HG02870 (cell line): ENCODE measurements around the gene DHCR7.
"Not testable (repeated sequence)": the region's sequence is repeated elsewhere in the genome, so short reads cannot be mapped to it uniquely, and the experiment has no call there.

Experiments used
- ATAC-seq: cut with Tn5 transposase; IDR thresholded peaks from one replicate; pipeline ENCODE4 v1.9.1; 2021; ENCODE audit warnings: mild to moderate bottlenecking, moderate library complexity; ENCODE audit not compliant: unreplicated experiment

The DHCR7 gene

DNA sequence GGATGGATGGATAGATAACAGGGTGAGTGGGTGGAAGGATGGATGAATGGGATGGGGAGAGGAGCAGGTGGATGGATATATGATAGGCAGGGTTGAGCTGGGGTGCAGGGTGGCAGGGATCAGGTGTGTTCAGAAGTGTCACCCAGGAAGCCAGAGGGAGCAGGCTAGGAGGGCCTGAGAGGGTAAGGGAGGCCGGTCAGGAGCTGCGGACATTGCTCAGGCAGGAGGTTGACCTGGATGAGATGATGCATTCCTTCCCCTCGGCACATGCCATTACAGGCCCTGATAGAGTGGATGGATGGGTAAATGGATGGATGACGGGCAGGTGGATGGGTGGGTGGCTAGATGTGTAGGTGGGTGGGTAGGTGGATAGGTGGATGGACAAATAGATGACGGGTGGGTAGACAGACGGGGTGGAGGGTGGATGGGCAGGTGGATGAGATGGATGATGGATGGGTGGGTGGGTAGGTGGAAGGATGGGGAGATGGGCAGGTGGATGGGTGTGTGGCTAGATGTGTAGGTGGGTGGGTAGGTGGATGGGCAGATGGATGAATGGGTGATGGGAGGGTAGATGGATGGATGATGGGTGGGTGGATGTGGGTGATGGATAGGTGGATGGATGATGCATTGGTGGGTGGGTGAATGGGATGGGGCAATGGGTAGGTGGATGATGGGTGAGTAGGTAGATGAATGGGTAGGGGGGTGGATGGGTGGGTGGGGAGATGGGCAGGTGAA, 8.0 kb downstream of the DHCR7 start:
- no peak for ATAC-seq

DNA sequence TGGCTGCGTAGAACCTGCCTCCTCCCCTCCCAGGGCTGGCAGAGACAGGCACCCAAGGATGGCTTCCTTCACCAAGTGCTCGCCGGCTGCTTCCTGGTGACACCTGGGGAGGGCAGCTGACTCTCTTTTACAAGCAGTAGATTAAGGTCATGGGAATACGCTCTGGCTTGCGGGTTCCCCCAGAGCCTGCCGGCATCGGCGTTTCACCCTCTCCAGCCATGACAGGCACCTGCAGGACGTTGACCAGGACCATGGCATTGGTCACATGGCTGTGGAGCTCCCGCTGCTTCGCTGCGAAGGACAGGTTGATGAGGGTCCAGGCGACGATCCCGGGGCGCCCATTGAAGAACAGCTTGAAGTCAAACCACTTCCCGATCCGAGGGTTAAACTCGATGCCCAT, 9.5 kb downstream of the DHCR7 start:
- no peak for ATAC-seq

DNA sequence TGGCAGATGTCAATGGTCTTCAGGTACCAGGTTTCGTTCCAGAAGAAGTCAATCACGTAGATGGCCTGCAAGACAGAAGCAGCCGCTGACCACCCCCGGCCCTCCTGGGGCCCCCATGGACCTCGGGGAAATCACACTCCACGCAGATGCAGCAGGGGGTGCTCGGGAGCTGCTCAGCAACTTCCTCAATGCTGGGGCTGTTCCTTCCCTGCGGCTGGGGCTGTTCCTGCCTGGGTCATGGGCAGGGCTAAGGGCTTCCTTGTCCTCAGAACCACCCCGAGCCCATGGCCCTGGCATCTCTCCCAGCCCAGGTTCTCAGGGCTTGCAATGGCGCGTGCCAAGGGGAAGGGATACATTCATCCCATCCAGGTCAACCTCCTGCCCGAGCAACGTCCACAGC, 10.3 kb downstream of the DHCR7 start:
- no peak for ATAC-seq

DNA sequence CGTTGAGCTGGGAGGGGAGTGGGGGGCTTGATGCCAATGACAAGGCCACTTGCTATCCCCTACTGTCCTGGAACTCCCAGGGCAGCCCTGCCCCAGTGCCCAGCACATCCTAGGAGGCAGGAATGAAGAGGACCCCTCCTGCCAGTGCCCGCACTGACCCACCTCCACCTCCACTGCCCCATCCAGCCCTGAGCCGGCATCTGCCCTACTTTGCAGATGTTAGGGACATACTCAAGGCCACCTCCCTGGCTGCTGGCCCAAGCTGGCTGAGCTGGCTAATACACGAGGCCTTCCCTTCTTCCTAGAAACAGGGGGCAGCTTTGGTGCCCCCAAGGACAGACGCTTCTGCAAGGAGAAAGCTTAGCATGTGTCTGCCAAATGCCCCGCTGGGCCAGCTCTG, 10.8 kb downstream of the DHCR7 start:
- no peak for ATAC-seq

DNA sequence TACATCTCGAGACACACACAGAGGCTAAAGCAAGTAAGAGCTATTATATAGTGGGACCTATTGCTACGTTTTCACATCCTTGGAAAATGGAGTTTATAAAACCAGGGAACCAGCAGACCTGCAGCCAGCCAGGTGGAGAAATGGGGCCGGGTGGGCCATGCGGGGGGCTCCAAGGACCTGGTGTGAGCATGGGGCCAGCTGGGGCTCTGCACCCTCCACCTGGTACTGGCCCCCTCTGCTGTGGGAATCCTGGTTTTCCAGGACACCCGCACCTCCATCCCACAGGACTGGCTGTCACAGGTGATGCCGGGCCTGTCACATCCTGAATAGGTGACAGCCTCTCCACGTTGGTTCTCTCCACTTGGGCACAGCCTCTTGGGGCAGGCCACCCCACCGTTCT, 11.3 kb downstream of the DHCR7 start:
- no peak for ATAC-seq

DNA sequence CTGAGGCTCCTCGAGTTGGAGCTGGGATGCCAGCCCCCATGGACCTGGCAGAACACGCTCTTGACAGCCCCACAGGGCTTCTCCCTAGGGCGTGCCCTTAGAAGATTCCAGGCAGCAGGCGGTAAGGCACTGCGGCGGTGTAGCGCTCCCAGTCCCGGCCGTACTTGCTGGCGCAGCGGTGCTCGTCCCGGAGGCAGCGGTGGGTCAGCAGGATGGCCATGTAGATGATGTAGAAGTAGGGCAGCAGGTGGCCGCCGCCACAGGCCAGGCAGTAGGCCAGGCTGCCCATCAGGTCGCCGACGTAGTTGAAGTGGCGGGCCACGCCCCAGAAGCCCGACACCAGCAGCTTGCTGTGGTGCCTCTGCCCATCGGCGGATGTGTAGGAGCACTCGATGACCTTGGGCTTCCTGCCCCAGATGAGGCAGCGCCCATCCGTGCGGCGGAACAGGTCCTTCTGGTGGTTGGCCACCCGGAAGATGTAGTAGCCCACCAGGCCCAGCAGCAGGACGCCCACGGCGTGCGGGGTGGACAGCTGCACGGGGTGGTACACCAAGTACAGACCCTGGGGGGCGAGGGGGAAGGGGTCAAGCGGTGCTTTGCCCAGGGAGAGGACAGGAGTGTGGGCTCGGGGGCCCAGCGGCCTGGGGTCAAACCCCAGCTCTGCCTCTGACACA, 12.8 kb downstream of the DHCR7 start:
- no peak for ATAC-seq

DNA sequence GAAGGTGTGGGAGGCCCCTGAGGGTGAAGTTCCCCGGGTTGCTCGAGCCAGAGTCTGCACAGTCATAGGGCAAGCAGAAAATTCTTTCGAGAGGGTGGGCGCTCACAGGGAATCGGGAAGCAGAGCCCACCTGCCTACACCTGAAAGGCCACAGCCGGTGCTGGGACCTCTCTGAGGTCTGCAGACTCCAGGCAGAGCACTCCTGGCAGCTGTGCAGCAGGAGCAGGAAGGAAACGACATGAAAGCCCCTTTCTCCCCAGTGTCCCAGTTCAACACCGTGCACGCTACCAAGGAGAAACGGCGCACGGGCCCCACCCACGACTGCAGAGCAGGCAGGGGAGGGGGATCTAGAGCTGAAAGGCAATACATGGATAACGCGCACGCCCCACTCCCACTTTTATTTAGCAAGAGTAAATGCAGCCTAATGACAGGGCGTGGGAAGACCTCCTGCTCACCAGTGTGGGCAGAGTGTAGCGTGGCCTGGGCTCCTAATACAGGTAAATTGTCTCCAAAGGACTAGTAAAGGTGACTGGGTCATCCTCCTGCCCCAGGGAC, 13.5 kb downstream of the DHCR7 start:
- no peak for ATAC-seq

DNA sequence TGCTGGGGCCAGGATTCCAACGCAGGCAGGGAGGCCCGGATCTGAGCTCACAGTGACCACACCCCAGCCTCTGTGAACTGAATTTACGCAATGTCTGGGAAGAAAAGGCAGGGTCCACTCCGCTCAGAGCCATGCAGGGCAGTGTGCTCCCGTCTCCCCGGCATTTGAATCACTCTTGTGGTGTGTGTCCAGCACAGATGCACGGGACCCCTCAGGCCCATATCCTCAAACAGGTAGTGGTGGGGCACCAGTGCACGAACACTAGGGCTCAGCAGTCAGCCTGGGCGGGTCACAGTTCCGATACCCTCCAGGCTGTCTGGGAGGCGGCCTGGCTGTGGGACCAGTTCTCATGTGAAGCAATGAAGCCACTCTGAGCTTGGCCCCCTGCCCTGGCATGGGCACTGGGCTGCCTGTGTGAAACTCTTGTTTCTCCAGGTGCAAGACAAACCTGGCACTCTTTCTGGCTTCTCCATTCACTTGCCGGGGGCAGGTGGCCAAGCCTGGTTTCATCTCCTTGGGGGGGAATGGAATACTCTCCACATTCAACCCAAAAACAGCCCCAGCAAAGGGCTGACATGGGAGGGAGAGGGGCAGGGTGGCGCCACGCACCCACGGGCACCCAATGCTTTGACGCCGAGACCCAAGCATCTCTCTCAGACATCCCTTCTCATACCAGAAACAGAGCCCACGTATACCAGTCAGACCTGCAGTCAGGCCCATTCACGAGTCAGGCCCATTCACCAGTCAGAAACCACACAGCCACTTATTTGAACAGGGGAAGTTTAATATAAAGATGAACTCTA, 14.3 kb downstream of the DHCR7 start:
- ATAC-seq = no peak

DNA sequence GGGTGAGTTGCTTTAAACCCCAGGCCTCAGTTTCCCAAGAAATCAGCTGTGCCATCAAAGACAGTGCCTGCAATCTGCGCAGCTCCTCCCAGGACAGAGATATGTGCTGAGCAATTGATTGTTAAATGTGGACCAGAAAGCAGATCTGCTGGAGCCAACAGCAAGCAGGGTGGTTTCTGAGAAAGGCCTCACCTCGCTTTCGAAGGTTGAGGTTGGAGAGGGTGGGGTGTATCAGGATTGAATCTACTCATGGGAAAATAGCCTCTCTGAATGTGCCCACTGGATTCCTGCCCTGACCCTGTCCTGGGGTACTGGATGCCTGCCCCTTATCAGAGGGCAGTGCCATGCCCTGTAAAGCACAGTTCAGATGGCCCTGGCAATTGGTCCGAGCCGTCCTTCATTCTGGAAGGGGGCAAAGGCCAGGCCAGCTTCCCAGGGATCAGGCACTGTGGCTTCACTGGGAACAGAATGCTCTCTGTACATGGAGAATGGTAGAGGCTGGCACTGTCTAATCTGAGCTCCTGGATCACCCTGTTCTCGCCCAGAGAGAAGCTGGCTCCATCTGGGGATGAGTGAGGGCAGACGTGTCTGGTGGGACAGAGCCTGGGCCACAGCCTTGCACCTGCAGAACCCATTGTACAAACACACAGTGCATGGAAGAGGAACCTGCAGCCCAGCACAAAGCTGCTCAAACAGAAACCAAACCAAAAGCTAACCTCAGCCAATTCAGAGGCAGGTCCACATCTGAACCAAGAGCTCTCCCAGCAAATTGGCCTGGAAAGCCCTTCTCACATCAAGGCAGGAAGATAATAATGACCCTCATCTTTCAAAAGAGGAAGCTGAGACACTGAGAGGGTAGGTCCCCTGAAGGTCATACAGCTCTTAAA, 15.2 kb downstream of the DHCR7 start:
- no peak for ATAC-seq

DNA sequence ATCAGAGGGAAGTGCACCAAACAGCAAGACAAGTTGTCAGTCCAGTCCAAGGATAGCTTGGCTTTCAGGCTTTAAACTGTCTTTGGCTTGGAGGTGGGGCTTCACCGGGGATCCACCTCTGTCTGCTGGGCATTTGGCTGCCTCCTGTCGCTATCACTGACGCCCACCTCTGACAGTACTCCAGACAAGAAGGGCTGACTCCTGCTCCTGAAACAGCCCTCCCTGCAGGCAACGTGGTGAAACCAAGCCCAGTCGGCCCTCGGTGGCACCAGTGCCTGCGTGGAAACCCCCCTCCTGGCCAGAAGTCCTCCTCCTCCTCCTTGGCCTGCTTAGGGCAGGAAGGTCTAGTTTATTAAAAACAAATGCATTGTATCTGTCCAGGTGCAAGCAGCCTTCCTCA, 16.9 kb downstream of the DHCR7 start:
- no peak for ATAC-seq

DNA sequence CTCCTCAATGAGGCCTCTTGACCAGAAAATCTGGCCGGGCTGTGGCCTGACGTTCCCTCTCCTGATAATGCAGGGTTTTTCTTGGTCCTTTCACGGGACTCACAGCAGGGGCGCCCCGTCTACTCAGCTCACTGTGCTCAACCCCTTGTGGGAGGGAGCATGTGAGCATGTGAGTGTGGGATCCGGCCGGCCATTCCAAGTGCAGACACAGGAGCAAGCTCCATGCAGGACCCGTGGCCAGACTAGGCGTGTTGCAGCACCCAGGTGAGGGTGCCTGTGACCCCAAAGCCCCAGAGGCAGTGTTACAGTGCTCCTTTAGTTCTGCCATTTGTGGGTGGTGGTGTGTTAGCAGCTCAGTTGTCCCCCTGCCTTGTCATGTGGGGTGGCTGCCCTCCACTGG, 18.0 kb downstream of the DHCR7 start:
- ATAC-seq = no peak

DNA sequence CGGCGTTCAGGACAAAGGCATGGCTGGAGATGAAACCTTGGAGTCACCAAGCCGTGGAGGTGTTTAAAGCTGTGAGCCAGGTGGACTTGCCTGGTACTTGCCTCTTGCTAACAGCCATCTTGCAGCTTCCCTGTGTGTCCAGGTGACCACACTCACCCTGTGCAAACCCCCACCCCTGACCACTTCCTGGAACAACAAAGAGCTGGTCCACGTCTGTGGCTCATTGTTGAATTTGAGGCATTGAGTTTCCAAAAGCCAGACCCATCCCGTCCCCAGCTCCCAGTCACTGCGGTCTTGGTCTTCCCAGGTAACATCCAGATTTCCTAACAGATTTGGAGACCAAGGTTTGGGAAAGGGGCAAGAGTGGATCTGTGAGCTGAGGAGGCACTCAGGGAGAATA, 18.5 kb downstream of the DHCR7 start:
- ATAC-seq = no peak

DNA sequence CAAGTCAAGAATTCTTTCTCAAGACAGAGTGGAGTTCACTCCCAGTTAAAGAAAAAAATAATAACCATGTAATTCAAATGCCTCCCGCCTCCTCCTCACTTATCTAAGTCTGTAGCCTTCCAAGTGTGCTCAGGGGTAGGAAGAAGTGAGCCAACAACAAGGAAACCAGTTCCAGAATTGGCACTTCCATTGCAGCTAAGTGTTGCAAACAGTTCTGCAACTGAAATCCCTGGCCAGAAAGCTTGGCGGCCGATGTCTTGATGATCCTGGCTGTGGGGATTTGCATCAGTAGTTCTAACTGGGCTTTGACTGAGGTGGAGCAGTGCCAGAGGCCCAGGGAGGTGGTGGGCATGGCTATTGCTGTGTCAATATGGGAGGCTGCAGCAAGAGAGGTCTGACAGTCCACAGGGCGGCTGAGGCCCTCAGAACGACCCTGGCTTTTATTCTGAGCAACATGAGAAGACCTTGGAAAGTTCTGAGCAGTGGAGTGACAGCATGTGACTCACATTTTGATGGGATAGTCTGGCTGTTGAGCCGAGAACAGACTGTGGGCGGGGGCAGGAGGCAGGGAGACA, 19.2 kb downstream of the DHCR7 start:
- no peak for ATAC-seq

DNA sequence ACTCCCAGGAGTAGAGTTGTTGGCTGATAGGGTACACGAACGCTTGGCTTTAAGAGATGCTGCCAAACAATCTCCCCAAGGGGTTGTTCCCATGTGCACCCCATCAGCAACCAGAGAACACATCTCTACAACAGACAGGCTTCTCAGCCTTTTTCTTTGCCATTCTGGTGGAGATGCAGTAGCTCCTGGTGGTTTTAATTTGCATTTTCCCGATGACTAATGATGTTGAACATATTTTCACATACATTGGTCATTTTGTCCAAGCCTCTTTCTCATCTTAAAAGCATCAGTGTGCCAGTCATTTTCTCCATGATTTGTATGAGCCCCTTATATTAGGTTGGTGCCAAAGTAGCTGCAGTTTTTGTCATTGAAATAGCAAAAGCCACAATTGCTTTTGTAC, 21.8 kb downstream of the DHCR7 start:
- ATAC-seq = no peak

DNA sequence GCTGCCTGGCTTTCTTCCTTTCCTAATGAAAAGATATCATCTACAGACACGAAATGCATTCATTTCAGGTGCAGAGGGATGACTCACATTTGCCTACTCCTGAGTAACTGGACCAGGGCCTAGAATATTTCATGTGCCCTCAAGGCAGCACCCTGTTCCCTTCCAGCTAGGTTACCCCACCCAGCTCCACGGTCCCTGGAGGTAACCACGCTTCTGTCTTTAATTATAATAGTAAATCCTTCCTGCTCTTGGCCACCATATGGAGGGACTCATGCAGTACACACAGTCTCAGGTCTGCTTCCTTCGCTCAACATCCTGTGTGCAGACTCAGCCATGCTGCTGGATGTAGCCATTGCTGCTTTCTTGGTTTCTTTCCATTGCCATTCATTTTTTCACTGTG, 22.3 kb downstream of the DHCR7 start:
- no peak for ATAC-seq

DNA sequence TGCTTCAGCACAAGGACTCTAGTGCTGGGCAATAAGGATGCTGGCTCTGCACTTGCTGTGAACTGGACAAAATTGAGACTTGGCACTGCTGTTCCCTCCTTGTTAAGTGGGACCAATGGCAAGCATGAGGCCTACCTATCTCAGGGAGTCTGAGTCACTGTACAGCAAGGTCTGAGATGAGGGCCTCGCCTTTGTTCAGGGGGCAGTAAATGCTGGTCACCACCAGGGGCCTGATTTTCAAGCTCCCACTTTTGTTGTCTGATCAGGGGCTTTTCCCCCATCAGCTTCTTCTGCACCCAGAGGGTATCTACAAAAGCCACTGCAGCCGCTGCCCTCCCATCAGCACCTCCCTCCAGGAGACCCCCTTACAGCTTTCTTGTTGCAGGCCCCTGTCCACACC, 22.8 kb downstream of the DHCR7 start:
- ATAC-seq = no peak

DNA sequence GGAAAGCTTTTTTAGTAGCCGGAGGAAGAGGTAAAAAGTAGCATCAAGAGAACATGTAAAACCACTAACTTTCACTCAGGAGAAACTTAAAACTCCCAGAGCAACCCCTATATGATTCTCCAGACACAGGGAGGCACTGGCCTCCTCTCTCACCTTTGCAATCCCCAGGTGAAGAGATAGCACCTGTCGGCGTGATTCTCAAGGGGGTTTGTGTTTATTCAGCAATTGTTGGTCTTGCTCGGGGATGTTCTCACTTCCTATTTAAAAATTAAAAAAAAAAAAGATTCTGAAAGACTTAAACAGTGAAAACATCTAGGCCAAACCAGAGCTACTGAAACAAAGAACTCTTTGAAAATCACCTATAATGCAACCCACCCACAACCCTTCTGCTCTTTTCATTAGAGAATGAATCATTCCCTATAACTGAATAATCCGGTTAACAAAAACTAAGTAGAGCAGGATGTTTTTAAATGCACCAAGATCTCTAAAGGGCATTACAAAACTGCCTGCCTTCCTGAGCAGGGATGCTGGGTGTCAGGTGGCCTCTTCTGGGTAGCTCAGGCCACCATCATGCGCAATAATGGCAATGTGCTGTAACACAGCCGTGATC, 24.9 kb downstream of the DHCR7 start:
- no peak for ATAC-seq

DNA sequence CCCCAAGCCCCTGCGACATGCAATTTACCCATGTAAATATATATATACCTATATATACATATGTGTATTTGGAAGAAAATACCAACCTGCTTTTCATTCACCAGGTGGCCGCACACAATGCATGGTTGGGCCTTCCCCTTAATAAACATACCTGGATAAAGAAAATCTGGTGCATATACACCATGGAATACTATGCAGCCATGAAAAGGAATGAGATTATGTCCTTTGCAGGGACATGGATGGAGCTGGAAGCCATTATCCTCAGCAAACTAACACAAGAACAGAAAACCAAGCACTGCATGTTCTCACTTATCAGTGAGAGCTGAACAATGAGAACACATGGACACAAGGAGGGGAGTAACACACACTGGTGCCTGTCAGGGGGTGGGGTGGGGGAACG, 25.9 kb downstream of the DHCR7 start:
- ATAC-seq = not testable (repeated sequence)

DNA sequence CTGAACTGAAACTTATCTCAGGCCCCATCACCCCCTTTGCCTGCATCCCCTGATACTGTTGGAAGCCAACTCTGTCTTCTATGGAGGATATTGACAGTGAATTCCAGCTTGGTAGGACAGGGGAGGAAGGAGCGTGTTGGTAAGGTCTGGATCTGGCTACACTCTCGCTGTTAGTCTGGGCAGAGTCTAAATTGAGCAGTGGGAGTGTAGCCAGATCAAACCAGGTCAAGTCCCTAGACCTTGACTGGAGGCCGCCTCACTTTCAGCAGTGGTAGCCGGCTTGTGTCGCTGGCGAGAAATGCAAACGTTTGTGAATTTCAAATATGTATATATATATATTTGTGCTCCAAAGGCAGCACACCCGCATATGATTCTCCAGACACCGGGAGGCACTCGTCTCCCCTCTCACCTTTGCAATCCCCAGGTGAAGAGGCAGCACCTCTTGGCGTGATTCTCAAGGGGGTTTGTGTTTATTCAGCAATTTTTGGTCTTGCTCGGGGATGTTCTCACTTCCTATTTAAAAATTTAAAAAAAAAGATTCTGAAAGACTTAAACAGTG, 26.7 kb downstream of the DHCR7 start:
- no peak for ATAC-seq
